Spleen (tissue), 7 donors: ENCODE measurements around the gene NHLH1.

Source experiments
- CTCF ChIP-seq, 11 experiments: fragments of 200-600 bp in 7 of 11; fragments of 450-650 bp in 4 of 11; sonication (generic) in 4 of 11; IDR thresholded peaks in 8 of 11; conservative IDR thresholded peaks in 3 of 11; 1 replicate in 7 of 11; 2 replicates in 4 of 11; pipeline versions ENCODE4 v1.4.0 to v1.8.0; 2016 to 2021; ENCODE audit warnings: antibody characterized with exemption in 11 of 11, inconsistent platforms in 4 of 11, mild to moderate bottlenecking in 1 of 11
- POLR2A ChIP-seq, 3 donors: fragments of 450-650 bp; IDR thresholded peaks; one replicate each; pipeline ENCODE4 v1.5.1; 2017; ENCODE audit warnings: antibody characterized with exemption in 3 of 3, mild to moderate bottlenecking in 1 of 3
- POLR2AphosphoS5 ChIP-seq, 3 donors: sonication (generic); formaldehyde crosslinking; IDR thresholded peaks; one replicate each; pipeline ENCODE4 v1.5.1; 2017; ENCODE audit warnings: antibody characterized with exemption in 3 of 3
- donor health status: DM: no; HTN: no; CAD: no; lungs with moderate emphysema.
- donor health status: DM: no; HTN: no; CAD: no.
- donor health status: DM: no; HTN: no; CAD: no.

DNA sequence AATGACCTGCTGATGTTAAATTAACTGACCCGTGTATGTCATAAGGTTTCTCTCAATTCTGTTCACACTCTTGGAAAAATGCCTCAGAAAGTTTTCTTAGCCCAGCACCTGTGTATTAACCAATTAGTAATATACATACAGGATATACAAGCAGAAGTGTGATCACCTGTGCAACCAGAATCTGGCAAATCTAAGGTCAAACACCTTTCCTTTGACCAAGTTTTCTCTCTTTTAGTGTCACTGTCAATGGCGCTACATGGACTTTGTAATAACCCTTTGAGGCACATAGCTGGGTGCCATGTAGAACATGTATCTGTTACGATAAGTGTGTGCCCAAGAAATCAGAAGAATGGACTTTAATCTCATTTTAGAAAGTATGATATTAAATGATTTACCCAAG is 22.6 kb upstream of the NHLH1 start:
- TF ChIP-seq CTCF (IDR thresholded peaks at IDR 0.05 in 8 of 11, conservative IDR thresholded peaks at IDR 0.05 in 3 of 11): no peak
- no peak for TF ChIP-seq POLR2AphosphoS5 (IDR thresholded peaks at IDR 0.05)
- TF ChIP-seq POLR2A (IDR thresholded peaks at IDR 0.05): no peak
